CD4-positive, alpha-beta T cell (primary cell): ENCODE results near the gene C18orf32. TPM values are rescaled to one million over a fixed set of nuclear protein-coding genes. Genes with fewer than 3 reads are reported as not detected.

Experiments used
- ATAC-seq: fragments of 200-7000 bp; cut with Tn5 transposase; one replicate; pipeline ENCODE4 v1.10.0; 2022; ENCODE audit warnings: mild to moderate bottlenecking; ENCODE audit not compliant: poor library complexity
- CTCF ChIA-PET: fragments of 350-600 bp; sonication (Branson Sonifier 250); formaldehyde crosslinking; loops from one replicate; lab custom pipeline; 2021; ENCODE audit warnings: antibody characterized with exemption, inconsistent platforms; lab: Charles Lee
- POLR2A ChIA-PET: fragments of 350-600 bp; sonication (Branson Sonifier 250); formaldehyde crosslinking; loops from one replicate; lab custom pipeline; 2021; ENCODE audit warnings: antibody characterized with exemption, inconsistent platforms; lab: Charles Lee
- DNase-seq, 14 experiments: peaks; one replicate each; pipeline ENCODE4 v3.0.0-alpha.2; 2013 to 2020; ENCODE audit warnings: mixed read lengths in 2 of 14
- H3K27ac ChIP-seq, 2 donors: one replicate each; pipeline versions ENCODE4 v1.5.1 to v1.7.0; 2013; ENCODE audit warnings: low read length in 2 of 2, low read depth in 1 of 2, mild to moderate bottlenecking in 1 of 2
- H3K27me3 ChIP-seq, 2 experiments: 1 replicate in 1 of 2; 2 replicates in 1 of 2; pipeline versions ENCODE4 v1.6.1 to v1.7.0; 2013; ENCODE audit warnings: low read length in 2 of 2, control low read depth in 1 of 2, mild to moderate bottlenecking in 1 of 2, moderate library complexity in 1 of 2; ENCODE audit not compliant: insufficient read depth in 2 of 2, control insufficient read depth in 1 of 2
- H3K36me3 ChIP-seq: one replicate; pipeline ENCODE4 v1.6.1; 2013; ENCODE audit warnings: low read length, control low read depth; ENCODE audit not compliant: insufficient read depth
- H3K4me1 ChIP-seq: one replicate; pipeline ENCODE4 v1.6.1; 2013; ENCODE audit warnings: low read length, control low read depth; ENCODE audit not compliant: insufficient read depth
- H3K4me3 ChIP-seq: one replicate; pipeline ENCODE4 v1.5.1; 2013; ENCODE audit warnings: mild to moderate bottlenecking, low read length, moderate library complexity
- H3K9me3 ChIP-seq, 2 experiments: 1 replicate in 1 of 2; 2 replicates in 1 of 2; pipeline versions ENCODE4 v1.6.1 to v1.7.0; 2013; ENCODE audit warnings: low read length in 2 of 2, mild to moderate bottlenecking in 2 of 2, control low read depth in 1 of 2, moderate library complexity in 1 of 2; ENCODE audit not compliant: control insufficient read depth in 1 of 2, insufficient read depth in 1 of 2
- H3K27ac Mint-ChIP-seq: one replicate; pipeline ENCODE4 v1.8.0; 2020; ENCODE audit warnings: mixed read lengths
- H3K27me3 Mint-ChIP-seq: one replicate; pipeline ENCODE4 v1.8.0; 2021; ENCODE audit warnings: mixed read lengths
- H3K36me3 Mint-ChIP-seq: one replicate; pipeline ENCODE4 v1.8.0; 2021; ENCODE audit warnings: low read depth, mixed read lengths
- H3K4me1 Mint-ChIP-seq: one replicate; pipeline ENCODE4 v1.8.0; 2021; ENCODE audit warnings: low read depth, mixed read lengths
- H3K4me3 Mint-ChIP-seq: one replicate; pipeline ENCODE4 v1.8.0; 2020; ENCODE audit warnings: mild to moderate bottlenecking, mixed read lengths
- H3K9me3 Mint-ChIP-seq: one replicate; pipeline ENCODE4 v1.8.0; 2020; ENCODE audit warnings: mixed read lengths
- intact Hi-C, 2 experiments: fragments of 100-400 bp; cut with DNase I in 1 of 2; cut with micrococcal nuclease in 1 of 2; formaldehyde crosslinking; loops; one replicate each; pipeline versions ENCODE4 v1.15.1 to v1.9.0; 2023 to 2025; cut with DNase I, micrococcal nuclease
- total RNA-seq, 174 experiments: library from RNA in 2 of 174; stranded (reverse) in 2 of 174; gene quantifications; one replicate each; pipeline ENCODE4 v1.2.3 and lab custom pipeline; 2021 to 2026
- TF ChIP-seq, protein P1 (sequence below): fragments of 200-600 bp; IDR thresholded peaks from one replicate; pipeline ENCODE4 v1.8.0; 2022; ENCODE audit warnings: antibody characterized with exemption, mild to moderate bottlenecking

Gene C18orf32
- total RNA-seq, 2 experiments from 2014 or later = 38.2 to 40.1 TPM

DNA sequence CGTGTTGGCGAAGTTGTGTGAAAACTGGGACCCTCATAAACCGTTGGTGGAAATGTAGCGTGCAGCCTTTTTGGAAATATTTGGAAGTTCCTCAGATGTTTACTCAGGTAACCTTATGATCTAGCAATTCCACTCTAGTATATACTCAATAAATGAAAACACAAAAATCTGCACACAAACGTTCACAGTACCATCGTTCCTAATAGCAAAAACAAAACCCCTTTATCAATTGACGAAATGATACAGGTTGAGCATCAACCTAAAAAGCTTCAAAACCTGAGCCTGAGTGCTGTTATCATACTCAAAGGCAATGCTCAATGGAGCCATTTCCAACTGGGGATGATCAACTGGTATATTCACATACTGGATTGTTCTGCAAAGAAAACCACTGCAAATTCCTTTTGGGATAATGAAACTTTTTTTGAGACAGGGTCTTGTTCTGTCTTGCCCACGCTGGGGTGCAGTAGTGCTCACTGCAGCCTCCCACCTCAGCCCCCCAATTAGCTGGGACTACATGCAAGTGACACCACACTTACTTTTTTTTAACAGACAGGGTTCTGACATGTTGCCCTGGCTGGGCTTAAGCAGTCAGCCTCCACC is 777 bp upstream of the C18orf32 start:
- peaks cover 46% of the 10 kb centered on the region for H3K36me3 ChIP-seq
- H3K27me3 Mint-ChIP-seq = no peaks in the 10 kb centered on the region
- H3K4me1 Mint-ChIP-seq = peaks cover 71% of the 10 kb centered on the region
- peaks cover 51% of the 10 kb centered on the region for H3K4me1 ChIP-seq
- intact Hi-C loops = loop anchor here (1.0 to 10.0 kb wide), 9 partner anchors 27 to 1687 kb away; partner anchors contain the start of genes DYM (in 2 of the 2), CFAP53 (in 1 of the 2), CTIF (in 1 of the 2) and CXXC1 (in 1 of the 2)
- TF ChIP-seq, protein P1, sequence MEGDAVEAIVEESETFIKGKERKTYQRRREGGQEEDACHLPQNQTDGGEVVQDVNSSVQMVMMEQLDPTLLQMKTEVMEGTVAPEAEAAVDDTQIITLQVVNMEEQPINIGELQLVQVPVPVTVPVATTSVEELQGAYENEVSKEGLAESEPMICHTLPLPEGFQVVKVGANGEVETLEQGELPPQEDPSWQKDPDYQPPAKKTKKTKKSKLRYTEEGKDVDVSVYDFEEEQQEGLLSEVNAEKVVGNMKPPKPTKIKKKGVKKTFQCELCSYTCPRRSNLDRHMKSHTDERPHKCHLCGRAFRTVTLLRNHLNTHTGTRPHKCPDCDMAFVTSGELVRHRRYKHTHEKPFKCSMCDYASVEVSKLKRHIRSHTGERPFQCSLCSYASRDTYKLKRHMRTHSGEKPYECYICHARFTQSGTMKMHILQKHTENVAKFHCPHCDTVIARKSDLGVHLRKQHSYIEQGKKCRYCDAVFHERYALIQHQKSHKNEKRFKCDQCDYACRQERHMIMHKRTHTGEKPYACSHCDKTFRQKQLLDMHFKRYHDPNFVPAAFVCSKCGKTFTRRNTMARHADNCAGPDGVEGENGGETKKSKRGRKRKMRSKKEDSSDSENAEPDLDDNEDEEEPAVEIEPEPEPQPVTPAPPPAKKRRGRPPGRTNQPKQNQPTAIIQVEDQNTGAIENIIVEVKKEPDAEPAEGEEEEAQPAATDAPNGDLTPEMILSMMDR = no peak
- H3K27me3 ChIP-seq = no peaks in the 10 kb centered on the region
- no peaks in the 10 kb centered on the region for H3K9me3 Mint-ChIP-seq
- peak in 2 of 14 experiments; percentile 3 to 21 for DNase-seq
- peak overlapping the region; percentile 84 to 89 for H3K27ac ChIP-seq
- CTCF ChIA-PET = interaction anchor here (1.1 to 1.4 kb wide), 3 partner anchors 23 to 491 kb away, joined by 3 read pairs; no protein-coding TSS in a partner anchor
- no peaks in the 10 kb centered on the region for H3K9me3 ChIP-seq
- peaks cover 80% of the 10 kb centered on the region for H3K36me3 Mint-ChIP-seq
- peak overlapping the region; percentile 96 for H3K4me3 Mint-ChIP-seq
- H3K4me3 ChIP-seq = peak overlapping the region; percentile 89
- POLR2A ChIA-PET = interaction anchor here (0.9 to 2.8 kb wide), 9 partner anchors 10 to 869 kb away, joined by 3 to 44 read pairs (median 4); partner anchors contain the start of genes ACAA2, DYM, LIPG and MBD1
- H3K27ac Mint-ChIP-seq = peak overlapping the region; percentile 93
- no peak for ATAC-seq

DNA sequence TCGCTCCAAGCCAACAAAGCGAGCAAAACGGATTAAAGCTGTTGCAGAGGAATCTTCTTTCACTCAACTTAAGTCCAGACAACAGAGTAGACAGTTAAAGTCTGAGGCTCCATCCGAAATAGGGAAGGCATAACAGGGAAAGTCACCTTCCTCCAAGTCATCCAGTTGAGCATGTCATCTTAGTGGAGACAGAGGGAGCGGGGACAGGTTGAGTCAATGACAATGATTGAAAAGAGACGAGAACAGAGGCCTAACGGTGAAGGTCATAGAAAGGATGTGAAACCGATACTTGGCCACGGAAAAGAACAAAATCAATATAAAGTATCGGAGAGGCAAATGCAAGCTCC is 455 bp downstream of the C18orf32 start:
- ATAC-seq = peak; percentile 16
- no peaks in the 10 kb centered on the region for H3K27me3 ChIP-seq
- ChIA-PET POLR2A (interaction anchor here (0.6 to 2.8 kb wide), 9 partner anchors 9 to 1546 kb away, joined by 3 to 44 read pairs (median 4); partner anchors contain the start of genes ACAA2, CFAP53, DYM and LIPG), CTCF (interaction anchor here (0.6 to 1.4 kb wide), 9 partner anchors 14 to 795 kb away, joined by 3 read pairs; no protein-coding TSS in a partner anchor)
- peaks cover 46% of the 10 kb centered on the region for H3K4me1 ChIP-seq
- TF ChIP-seq, protein P1 = no peak
- peaks cover 59% of the 10 kb centered on the region for H3K36me3 ChIP-seq
- peak overlapping the region; percentile 84 to 89 for H3K27ac ChIP-seq
- no peaks in the 10 kb centered on the region for H3K9me3 Mint-ChIP-seq
- intact Hi-C loops = loop anchor here (2.0 to 10.0 kb wide), 8 partner anchors 26 to 1688 kb away; partner anchors contain the start of genes CFAP53 (in 1 of the 2), CTIF (in 1 of the 2), CXXC1 (in 1 of the 2) and DYM (in 1 of the 2)
- no peaks in the 10 kb centered on the region for H3K27me3 Mint-ChIP-seq
- peaks cover 82% of the 10 kb centered on the region for H3K36me3 Mint-ChIP-seq
- peak overlapping the region; percentile 93 for H3K27ac Mint-ChIP-seq
- no peak for DNase-seq
- H3K4me3 ChIP-seq = peak overlapping the region; percentile 89
- H3K4me1 Mint-ChIP-seq = peaks cover 67% of the 10 kb centered on the region
- H3K9me3 ChIP-seq = no peaks in the 10 kb centered on the region
- H3K4me3 Mint-ChIP-seq = peak overlapping the region; percentile 96

DNA sequence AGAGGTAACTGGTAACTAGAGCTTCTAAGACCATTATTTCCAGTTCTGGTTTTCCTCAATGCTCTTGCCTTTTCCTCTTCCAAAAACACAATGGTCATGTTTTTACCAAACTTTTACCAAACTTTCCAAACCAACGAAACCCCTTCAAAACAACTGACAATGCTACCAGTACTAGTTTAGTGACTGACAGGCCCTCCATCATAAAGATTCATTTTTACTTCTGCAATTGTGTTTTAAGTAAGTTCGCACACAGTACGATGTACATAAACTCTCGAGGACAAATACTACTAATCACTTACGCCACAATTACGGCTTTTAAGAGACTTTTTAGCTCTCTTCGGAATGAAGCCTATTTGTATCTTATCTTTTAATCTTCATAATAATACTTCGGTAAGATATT is 900 bp downstream of the C18orf32 start:
- Mint-ChIP-seq H3K36me3 (peaks cover 82% of the 10 kb centered on the region), H3K4me1 (peaks cover 63% of the 10 kb centered on the region), H3K27me3 (no peaks in the 10 kb centered on the region), H3K9me3 (no peaks in the 10 kb centered on the region), H3K4me3 (peak overlapping the region; percentile 96), H3K27ac (peak overlapping the region; percentile 93)
- peaks cover 42% of the 10 kb centered on the region for H3K4me1 ChIP-seq
- CTCF ChIA-PET = interaction anchor here (0.6 to 1.2 kb wide), 5 partner anchors 14 to 550 kb away, joined by 3 read pairs; no protein-coding TSS in a partner anchor
- TF ChIP-seq, protein P1 = no peak
- peaks cover 60% of the 10 kb centered on the region for H3K36me3 ChIP-seq
- H3K4me3 ChIP-seq = peak overlapping the region; percentile 89
- DNase-seq = no peak
- no peaks in the 10 kb centered on the region for H3K27me3 ChIP-seq
- H3K27ac ChIP-seq = peak overlapping the region; percentile 84 to 89
- no peak for ATAC-seq
- intact Hi-C loops = loop anchor here (2.0 to 10.0 kb wide), 8 partner anchors 25 to 1689 kb away; partner anchors contain the start of genes CFAP53 (in 1 of the 2), CTIF (in 1 of the 2), CXXC1 (in 1 of the 2) and DYM (in 1 of the 2)
- POLR2A ChIA-PET = interaction anchor here (1.1 to 2.8 kb wide), 5 partner anchors 8 to 795 kb away, joined by 4 to 44 read pairs (median 15); partner anchors contain the start of genes DYM and MBD1
- H3K9me3 ChIP-seq = no peaks in the 10 kb centered on the region
